BE2C (cell line): ENCODE measurements around the gene CLDN4.

Source experiments
- DNase-seq: peaks from one replicate; pipeline ENCODE4 v3.0.0-alpha.2; 2020
- H3K27me3 ChIP-seq: fragments of 250-450 bp; sonication (Bioruptor Pico); 2 replicates; pipeline ENCODE4 v1.5.1; 2020; ENCODE audit warnings: mild to moderate bottlenecking
- H3K36me3 ChIP-seq: fragments of 250-450 bp; sonication (Bioruptor Pico); 2 replicates; pipeline ENCODE4 v1.5.1; 2020; ENCODE audit warnings: mild to moderate bottlenecking
- H3K4me1 ChIP-seq: fragments of 250-450 bp; sonication (Bioruptor Pico); 2 replicates; pipeline ENCODE4 v1.5.1; 2020
- H3K4me3 ChIP-seq: 2 replicates; pipeline ENCODE4 v1.5.1; 2011; ENCODE audit warnings: low read depth, low read length
- H3K9me3 ChIP-seq: fragments of 250-450 bp; sonication (Bioruptor Pico); 2 replicates; pipeline ENCODE4 v1.5.1; 2020
- TF ChIP-seq, protein P1 (sequence below): IDR thresholded peaks from 2 replicates; pipeline ENCODE4 v1.5.1; 2012; ENCODE audit warnings: mild to moderate bottlenecking, low read depth, low read length

Gene CLDN4

DNA sequence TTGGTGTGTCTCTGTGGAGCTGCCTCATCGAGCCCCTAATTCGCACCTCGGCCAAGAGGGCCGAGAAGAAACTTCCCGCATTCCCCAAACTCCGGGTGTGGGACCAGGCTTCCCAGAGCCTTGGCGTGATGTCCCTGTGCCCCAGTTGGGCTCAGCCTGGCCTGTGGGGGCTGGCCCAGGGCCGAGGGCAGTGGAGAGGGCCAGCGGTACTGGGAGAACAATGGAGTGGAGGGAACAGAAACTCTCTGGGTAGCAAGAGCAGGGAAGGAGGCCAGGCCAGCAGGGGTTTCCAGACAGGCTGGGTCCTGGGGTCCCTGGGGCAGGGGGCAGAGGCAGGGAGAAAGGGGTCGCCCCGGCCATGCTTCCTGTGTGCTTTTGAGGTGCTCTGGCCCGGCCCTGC lies 46.2 kb downstream of the CLDN4 start:
- H3K4me3 ChIP-seq, result no peak overlapping the region
- no peaks in the 10 kb centered on the region for H3K36me3 ChIP-seq
- DNase-seq, result no peak
- peaks cover 22% of the 10 kb centered on the region for H3K27me3 ChIP-seq
- TF ChIP-seq, protein P1, sequence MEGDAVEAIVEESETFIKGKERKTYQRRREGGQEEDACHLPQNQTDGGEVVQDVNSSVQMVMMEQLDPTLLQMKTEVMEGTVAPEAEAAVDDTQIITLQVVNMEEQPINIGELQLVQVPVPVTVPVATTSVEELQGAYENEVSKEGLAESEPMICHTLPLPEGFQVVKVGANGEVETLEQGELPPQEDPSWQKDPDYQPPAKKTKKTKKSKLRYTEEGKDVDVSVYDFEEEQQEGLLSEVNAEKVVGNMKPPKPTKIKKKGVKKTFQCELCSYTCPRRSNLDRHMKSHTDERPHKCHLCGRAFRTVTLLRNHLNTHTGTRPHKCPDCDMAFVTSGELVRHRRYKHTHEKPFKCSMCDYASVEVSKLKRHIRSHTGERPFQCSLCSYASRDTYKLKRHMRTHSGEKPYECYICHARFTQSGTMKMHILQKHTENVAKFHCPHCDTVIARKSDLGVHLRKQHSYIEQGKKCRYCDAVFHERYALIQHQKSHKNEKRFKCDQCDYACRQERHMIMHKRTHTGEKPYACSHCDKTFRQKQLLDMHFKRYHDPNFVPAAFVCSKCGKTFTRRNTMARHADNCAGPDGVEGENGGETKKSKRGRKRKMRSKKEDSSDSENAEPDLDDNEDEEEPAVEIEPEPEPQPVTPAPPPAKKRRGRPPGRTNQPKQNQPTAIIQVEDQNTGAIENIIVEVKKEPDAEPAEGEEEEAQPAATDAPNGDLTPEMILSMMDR, result no peak
- no peaks in the 10 kb centered on the region for H3K4me1 ChIP-seq
- H3K9me3 ChIP-seq, result no peaks in the 10 kb centered on the region

DNA sequence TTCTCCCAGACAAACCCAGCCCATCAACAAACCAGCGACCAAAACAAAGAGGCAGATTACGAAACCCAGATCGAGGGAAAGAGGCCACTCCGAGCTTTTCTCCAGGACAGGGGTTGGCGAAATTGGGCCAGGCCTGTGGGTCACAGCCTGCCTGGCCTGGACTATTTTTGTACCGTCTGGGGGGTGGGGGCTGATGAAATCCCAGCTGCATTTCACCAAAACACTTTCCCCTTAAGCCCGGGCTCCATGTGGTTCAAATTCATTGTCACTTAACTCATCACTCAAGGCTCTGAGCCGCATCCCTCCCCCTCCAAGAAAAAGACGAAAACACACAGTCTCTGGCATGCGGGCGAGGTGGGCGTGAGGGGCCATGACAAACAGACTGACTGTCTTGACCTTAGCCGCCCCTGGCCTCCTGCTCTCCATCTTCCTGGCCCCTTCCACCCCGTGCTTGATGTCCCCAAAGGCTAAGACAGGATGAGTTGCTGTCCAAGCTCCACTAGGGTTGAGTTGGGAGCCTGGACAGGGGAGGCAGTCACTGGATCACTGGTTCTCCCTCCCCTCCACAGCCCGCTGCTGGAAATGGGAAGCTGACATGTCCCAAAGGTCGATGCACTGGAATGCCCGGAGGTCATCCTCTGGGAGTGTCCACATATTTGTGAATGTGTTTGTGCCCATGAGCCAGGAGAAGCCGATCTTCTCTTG lies 49.3 kb downstream of the CLDN4 start:
- Histone ChIP-seq H3K4me3 (no peak overlapping the region), H3K27me3 (peaks cover 33% of the 10 kb centered on the region), H3K9me3 (no peaks in the 10 kb centered on the region), H3K36me3 (no peaks in the 10 kb centered on the region), H3K4me1 (no peaks in the 10 kb centered on the region)
- TF ChIP-seq, protein P1, result no peak
- DNase-seq, result no peak

DNA sequence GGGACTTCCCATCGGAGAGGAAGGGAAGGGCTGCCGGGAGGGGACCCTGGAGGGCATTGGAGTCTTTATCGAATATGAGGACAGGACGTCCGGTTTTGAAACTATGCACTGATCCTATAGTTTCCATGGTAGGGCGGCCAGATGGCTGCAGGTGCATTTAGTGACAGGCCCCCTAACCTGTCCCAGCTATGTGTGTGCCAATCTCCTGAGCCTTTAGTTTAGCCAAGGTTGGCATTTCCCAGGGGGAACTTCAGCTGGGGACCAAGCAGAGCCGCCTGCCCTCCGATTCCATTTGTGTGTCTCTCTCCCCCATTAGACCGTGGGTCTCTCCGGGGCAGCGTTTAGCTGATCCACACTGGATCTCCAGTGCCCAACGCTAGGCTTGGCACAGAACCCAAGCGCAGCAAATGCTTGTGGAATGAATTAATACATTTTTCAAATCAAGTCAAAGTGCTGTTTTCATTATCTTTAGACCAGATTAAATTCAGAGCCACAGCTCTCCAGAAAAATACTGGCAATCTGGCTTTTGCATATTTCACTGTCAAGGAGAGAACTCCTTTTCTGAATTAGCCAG lies 50.0 kb downstream of the CLDN4 start:
- Histone ChIP-seq H3K4me3 (no peak overlapping the region), H3K27me3 (peaks cover 33% of the 10 kb centered on the region), H3K9me3 (no peaks in the 10 kb centered on the region), H3K36me3 (no peaks in the 10 kb centered on the region), H3K4me1 (no peaks in the 10 kb centered on the region)
- DNase-seq, result no peak
- TF ChIP-seq, protein P1, result no peak

DNA sequence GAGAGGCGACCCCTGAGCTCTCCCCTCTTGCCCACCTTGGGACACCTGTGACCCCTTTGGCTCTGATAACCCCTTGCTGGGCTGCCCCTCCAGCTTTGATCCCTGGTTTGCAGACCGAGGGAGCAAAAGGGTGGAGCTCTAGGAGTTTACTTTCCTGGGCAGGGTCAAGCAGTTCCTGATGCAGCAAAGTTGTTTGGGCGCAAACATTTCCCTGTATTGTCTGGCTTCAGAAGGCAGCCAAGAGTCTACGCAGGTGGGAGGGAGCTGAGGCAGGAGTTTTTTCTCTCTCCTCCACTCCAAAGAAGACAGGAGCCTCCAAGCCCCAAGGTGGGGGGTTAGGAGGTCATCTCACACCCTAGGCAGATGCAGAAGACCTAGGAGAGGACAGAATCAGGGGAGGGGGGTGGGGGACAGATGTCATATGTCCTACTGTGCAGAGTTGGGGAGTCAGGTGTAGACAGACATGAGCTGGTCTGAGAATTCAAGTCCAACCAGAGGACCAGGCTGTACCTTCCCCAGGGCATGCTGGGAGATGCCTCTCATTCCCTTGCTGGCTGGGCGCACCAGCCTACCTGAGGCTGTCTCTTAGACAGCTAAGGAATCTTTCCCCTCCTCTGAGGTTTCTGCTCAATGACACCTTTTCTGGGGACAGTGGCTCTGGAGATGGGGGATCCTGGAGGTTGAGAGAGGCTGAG lies 50.7 kb downstream of the CLDN4 start:
- TF ChIP-seq, protein P1, result no peak
- DNase-seq, result no peak

GRCh38 chr7:73882047-73882402 lies 51.2 kb downstream of the CLDN4 start:
- peaks cover 36% of the 10 kb centered on the region for H3K27me3 ChIP-seq
- H3K4me3 ChIP-seq, result no peak overlapping the region
- TF ChIP-seq, protein P1, result no peak

More for the DNA sequence above, 50.7 kb downstream of the CLDN4 start:
- H3K27me3 ChIP-seq, result peaks cover 33% of the 10 kb centered on the region
- H3K4me3 ChIP-seq, result no peak overlapping the region
- no peaks in the 10 kb centered on the region for H3K9me3 ChIP-seq
- no peaks in the 10 kb centered on the region for H3K4me1 ChIP-seq
- no peaks in the 10 kb centered on the region for H3K36me3 ChIP-seq

More at GRCh38 chr7:73882047-73882402, 51.2 kb downstream of the CLDN4 start:
- Histone ChIP-seq H3K4me1 (no peaks in the 10 kb centered on the region), H3K9me3 (no peaks in the 10 kb centered on the region), H3K36me3 (no peaks in the 10 kb centered on the region)
- no peak for DNase-seq
